Testis (tissue), 2 donors: Measurements from ENCODE around the gene DDX24.

Experiments used
- CTCF ChIP-seq, 3 experiments: fragments of 450-650 bp in 2 of 3; fragments of 200-600 bp in 1 of 3; sonication (generic) in 1 of 3; IDR thresholded peaks; one replicate each; pipeline ENCODE4 v1.5.1; 2016 to 2019; ENCODE audit warnings: antibody characterized with exemption in 3 of 3, mild to moderate bottlenecking in 2 of 3, moderate library complexity in 1 of 3
- POLR2A ChIP-seq: fragments of 450-650 bp; IDR thresholded peaks from one replicate; pipeline ENCODE4 v1.6.1; 2017; ENCODE audit warnings: antibody characterized with exemption, mild to moderate bottlenecking, moderate library complexity

GRCh38 chr14:94111276-94112095, 30.5 kb upstream of the DDX24 start:
- TF ChIP-seq CTCF (IDR thresholded peaks at IDR 0.05) (no peak), POLR2A (no peak)
